Measurements from ENCODE around the gene DUOX1.

GRCh38 chr15:45095661-45096060 is 34.1 kb upstream of the DUOX1 start:
- no peak for TF ChIP-seq POLR2A (IDR thresholded peaks at IDR 0.05; ENCODE audit: low read depth)
- TF ChIP-seq, protein P1, sequence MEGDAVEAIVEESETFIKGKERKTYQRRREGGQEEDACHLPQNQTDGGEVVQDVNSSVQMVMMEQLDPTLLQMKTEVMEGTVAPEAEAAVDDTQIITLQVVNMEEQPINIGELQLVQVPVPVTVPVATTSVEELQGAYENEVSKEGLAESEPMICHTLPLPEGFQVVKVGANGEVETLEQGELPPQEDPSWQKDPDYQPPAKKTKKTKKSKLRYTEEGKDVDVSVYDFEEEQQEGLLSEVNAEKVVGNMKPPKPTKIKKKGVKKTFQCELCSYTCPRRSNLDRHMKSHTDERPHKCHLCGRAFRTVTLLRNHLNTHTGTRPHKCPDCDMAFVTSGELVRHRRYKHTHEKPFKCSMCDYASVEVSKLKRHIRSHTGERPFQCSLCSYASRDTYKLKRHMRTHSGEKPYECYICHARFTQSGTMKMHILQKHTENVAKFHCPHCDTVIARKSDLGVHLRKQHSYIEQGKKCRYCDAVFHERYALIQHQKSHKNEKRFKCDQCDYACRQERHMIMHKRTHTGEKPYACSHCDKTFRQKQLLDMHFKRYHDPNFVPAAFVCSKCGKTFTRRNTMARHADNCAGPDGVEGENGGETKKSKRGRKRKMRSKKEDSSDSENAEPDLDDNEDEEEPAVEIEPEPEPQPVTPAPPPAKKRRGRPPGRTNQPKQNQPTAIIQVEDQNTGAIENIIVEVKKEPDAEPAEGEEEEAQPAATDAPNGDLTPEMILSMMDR (IDR thresholded peaks at IDR 0.05) = no peak
- TF ChIP-seq POLR2AphosphoS5 (IDR thresholded peaks at IDR 0.05) = no peak
- TF ChIP-seq EP300 (IDR thresholded peaks at IDR 0.05) = no peak

All from esophagus muscularis mucosa (tissue), 4 donors.